Astrocyte of the spinal cord (primary cell): ENCODE measurements around the gene ZSCAN12.
"Not testable (repeated sequence)": the region's sequence is repeated elsewhere in the genome, so short reads cannot be mapped to it uniquely, and the experiment has no call there.

Experiments used
- DNase-seq: peaks from one replicate; pipeline ENCODE4 v3.0.0; 2011; ENCODE audit warnings: low read depth, low spot score
- H3K4me3 ChIP-seq: 2 replicates; pipeline ENCODE4 v1.5.1; 2011; ENCODE audit warnings: low read depth, mild to moderate bottlenecking, low read length, moderate library complexity
- in situ Hi-C: cut with HindIII; loops from 2 replicates; pipeline ENCODE4 v1.10.0; 2017; ENCODE audit warnings: low sequenced_read_pairs
- TF ChIP-seq, protein P1 (sequence below): IDR thresholded peaks from 2 replicates; pipeline ENCODE4 v1.5.1; 2012; ENCODE audit warnings: low read depth, mild to moderate bottlenecking, low read length, inconsistent platforms

Gene ZSCAN12

GRCh38 chr6:28399350-28400121 is at the start of gene ZSCAN12:
ZSCAN12 (minus strand) TSS chr6:28399747; CDS start chr6:28398405, 1,342 bp downstream.
- TF ChIP-seq, protein P1, sequence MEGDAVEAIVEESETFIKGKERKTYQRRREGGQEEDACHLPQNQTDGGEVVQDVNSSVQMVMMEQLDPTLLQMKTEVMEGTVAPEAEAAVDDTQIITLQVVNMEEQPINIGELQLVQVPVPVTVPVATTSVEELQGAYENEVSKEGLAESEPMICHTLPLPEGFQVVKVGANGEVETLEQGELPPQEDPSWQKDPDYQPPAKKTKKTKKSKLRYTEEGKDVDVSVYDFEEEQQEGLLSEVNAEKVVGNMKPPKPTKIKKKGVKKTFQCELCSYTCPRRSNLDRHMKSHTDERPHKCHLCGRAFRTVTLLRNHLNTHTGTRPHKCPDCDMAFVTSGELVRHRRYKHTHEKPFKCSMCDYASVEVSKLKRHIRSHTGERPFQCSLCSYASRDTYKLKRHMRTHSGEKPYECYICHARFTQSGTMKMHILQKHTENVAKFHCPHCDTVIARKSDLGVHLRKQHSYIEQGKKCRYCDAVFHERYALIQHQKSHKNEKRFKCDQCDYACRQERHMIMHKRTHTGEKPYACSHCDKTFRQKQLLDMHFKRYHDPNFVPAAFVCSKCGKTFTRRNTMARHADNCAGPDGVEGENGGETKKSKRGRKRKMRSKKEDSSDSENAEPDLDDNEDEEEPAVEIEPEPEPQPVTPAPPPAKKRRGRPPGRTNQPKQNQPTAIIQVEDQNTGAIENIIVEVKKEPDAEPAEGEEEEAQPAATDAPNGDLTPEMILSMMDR: peak; percentile 81
- peak within 1 kb of the TSS; percentile 89 for H3K4me3 ChIP-seq
- in situ Hi-C loops: no loop called here
- DNase-seq: peak; percentile 90

GRCh38 chr6:28449056-28449455 is 49.5 kb upstream of the ZSCAN12 start:
- TF ChIP-seq, protein P1: no peak
- in situ Hi-C loops: no loop called here
- DNase-seq: no peak
- H3K4me3 ChIP-seq: no peak overlapping the region

DNA sequence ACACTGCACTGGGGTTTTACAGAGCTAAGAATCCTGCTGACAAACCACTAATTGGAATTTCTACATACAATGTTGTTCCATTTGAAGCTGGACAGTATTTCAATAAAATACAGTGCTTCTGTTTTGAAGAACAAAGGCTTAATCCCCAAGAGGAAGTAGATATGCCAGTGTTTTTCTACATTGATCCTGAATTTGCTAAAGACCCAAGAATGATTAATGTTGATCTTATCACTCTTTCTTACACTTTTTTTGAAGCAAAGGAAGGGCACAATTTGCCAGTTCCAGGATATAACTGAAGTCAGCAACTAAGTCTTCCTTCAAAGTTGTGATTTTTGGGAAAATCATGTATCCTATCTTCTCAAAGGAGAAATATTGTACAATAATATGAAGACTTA is 48.0 kb upstream of the ZSCAN12 start:
- DNase-seq, in situ Hi-C loops: not testable (repeated sequence)
- H3K4me3 ChIP-seq: peak overlapping the region; percentile 55

GRCh38 chr6:28446818-28447511 is 47.4 kb upstream of the ZSCAN12 start:
- TF ChIP-seq, protein P1: no peak
- in situ Hi-C loops: no loop called here
- peak overlapping the region; percentile 55 for H3K4me3 ChIP-seq
- DNase-seq: peak; percentile 13

DNA sequence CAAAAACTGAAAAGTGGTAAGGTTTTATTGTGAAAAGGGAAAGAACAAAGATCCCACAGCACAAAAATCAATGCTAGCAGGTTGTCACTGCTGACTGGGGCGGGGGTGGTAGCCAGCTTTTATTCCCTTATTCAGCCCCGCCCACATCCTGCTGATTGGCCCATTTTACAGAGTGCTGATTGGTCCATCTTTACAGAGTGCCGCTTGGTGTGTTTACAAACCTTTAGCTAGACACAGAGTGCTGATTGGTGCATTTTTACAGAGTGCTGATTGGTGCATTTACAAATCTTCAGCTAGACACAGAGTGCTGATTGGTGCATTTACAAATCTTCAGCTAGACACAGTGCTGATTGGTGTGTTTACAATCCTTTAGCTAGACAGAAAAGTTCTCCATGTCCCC is 45.2 kb upstream of the ZSCAN12 start:
- DNase-seq, in situ Hi-C loops, H3K4me3 ChIP-seq: not testable (repeated sequence)

DNA sequence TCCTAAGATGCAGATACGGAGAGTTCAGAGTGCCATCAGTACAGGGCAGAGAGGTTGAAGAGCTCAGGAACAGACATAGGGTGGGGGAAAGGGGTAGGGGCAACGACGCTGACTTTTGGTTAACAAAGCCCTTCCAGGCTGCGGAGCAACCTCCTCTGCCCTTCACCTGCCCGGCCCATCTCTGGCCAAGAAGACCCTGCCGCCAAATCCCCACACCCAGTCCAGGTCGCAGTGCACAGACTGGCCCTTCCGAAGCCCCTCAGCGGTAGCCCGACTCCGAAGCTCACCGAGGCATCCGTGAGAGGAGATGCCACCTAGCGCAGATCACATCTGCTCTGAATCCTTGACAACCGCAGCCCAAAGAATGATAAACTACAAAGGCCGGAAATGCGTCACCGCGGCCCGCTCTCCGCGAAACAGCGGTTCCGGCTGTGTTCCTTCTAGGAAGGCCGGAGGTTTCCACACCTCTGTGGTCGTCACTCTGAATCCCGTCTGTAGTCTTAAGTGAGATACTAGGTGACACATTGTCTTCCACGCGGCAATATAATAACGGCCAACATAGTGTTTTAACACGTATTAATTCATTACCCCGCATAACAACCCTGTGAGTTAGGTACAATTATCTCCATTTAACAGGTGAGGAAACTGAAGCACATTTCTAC is 43.7 kb upstream of the ZSCAN12 start, which contains the start of gene ZSCAN23:
TSS of gene ZSCAN23 (minus strand) at position 380 of the 662 bp plus-strand sequence. CDS start 7,225 bp downstream, outside the sequence.
- peak within 1 kb of the TSS; percentile 96 for H3K4me3 ChIP-seq
- DNase-seq: peak; percentile 89
- TF ChIP-seq, protein P1: no peak
- in situ Hi-C loops: no loop called here

DNA sequence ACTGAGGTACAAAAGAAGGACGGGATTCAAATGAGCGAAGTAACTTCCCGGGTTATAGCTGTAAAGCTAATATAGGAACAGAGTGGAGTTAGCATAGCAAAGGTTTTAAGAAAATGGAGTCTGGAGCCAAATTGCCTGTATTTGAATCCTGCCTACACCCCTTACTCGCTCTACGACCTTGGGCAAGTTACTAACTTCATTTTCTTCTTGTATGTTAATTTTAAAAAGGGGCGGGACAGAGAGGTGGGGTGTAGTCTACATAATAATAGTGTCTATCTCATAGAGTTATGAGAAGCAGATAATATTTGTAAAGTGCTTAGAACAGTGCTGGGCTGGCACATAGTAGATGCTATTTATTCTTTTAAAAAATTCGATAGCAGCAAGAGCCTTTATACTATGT is 43.0 kb upstream of the ZSCAN12 start:
- DNase-seq: no peak
- TF ChIP-seq, protein P1: no peak
- peak overlapping the region; percentile 96 for H3K4me3 ChIP-seq
- in situ Hi-C loops: no loop called here
